ENCODE data around the gene ANXA2R.
"Not testable (repeated sequence)": the region's sequence is repeated elsewhere in the genome, so short reads cannot be mapped to it uniquely, and the experiment has no call there.

ANXA2R gene

GRCh38 chr5:43027054-43027785, 12.9 kb downstream of the ANXA2R start:
- no peak for DNase-seq

DNA sequence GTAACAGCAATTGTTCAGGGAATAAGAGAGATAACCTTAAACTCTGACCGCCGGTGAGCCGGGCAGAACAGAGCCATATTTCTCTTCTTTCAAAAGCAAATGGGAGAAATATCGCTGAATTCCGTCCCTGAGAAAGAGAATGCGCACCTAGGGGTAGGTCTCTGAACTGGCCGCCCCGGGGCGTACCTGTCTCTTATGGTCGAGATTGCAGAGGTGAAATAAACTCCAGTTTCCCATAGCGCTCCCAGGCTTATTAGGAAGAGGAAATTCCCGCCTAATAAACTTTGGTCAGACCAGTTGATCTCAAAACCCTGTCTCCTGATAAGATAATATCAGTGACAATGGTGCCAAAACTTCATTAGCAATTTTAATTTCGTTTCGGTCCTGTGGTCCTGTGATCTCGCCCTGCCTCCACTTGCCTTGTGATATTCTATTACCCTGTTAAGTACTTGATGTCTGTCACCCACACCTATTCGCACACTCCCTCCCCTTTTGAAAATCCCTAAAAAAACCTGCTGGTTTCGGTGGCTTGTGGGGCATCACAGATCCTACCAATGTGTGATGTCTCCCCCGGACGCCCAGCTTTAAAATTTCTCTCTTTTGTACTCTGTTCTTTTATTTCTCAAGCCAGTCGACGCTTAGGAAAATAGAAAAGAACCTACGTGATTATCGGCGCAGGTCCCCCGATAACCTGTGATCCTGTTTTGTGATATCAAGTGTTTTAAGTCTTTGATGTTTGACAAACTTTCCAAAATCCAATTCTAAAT, 14.8 kb downstream of the ANXA2R start:
- not testable (repeated sequence) for DNase-seq

DNA sequence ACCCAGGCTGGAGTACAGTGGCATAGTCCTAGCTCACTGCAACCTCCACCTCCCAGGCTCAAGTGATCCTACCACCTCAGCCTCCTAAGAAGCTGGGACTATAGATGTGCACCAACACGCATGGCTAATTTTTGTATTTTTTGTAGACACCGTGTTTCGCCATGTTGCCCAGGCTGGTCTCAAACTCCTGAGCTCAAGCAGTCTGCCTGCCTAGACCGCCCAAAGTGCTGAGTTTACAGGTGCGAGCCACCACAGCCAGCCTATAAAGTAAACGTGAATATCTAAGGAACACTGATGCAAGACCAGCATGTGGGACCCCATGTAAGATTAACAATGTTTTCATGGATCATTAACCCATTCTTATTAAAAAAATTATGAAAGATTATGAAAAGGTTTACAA, 15.9 kb downstream of the ANXA2R start:
- DNase-seq = no peak

DNA sequence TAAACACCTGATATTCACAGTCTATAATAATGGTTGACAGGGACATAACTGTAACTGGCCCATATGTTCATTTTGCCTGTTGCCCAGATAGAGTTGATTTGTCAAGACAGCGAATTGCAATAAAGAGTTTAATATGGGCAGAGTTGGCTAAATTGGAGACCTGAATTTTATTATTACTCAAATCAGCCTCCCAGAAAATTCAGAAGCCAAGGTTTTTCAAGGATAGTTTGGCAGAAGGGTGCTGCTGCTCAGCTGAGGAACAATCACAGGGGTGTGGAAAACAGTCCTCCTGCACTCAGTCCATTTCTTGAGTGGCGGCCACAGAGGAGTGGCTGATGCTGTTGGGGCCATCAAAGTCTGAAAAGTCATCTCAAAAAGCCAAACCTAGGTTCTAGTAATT, 19.0 kb downstream of the ANXA2R start:
- no peak for DNase-seq

DNA sequence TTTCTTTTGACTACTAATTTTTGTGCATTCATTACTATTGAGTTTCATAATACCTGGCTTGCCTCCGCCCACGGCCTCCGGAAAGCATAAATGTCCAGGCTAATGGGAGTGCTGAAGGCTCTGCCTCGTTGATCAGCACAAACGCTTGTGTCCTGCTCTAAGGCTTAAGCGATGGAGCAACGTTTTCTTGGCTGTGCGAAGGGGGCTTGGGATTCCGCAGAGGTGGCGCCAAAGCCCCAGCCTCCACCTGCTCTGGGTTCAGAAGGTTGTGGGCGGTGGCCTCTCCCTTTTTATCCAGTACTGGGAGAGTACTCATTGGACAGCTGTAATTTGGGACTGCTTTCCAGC, 19.7 kb downstream of the ANXA2R start:
- DNase-seq = no peak

DNA sequence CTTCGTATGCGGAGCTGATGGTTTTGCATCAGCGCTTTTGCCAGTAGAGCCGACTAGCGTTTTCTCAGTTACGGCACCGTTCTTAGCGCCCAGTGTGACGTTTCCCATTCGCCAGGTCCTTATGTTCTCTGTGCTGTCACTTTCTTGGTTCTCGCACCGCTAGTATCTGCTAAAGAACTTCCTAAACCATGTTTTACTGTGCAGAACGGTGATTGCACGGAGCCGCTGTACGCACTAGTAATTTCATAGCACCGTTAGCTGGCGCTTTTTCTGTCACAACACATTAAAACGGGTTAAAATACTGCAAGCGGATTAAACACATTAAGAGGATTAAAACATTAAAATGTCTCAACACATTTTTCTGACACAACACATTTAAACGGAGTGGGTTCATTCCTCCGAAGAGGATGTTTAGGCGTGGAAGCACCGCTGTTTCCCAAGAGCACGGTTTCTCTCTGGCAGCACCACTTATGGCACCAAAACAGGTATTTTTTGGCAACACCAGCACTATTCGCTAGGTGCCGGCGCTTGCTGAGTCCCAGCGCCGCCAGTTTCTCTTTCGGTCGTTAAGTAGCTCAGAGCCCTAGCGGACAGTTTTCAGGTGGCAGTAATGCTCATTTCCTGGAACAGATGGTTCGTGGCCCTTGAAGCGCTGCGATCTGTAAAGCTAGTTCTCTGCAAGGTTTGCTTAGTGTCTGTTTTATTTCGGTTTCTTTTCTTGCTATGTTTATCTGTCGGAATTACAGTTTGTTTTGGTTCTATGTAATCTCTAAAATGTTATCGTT, 20.3 kb downstream of the ANXA2R start:
- peak; percentile 94 for DNase-seq

DNA sequence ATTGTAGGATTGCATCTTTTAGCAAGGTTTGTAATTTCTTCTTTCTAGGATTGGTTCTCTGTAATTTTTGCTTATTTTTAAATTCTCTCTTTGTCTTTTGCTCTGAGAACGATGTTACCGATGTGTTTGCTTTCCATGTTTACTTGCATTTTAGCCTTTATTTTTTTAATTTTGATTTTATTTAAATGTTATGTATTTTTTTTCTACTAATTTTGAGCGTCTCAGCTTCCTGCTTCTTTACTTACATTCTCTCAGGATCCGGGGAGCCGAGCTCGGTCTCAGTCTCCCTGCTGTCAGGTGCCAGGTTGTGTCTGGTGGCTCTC, 20.9 kb downstream of the ANXA2R start:
- DNase-seq = peak; percentile 90

DNA sequence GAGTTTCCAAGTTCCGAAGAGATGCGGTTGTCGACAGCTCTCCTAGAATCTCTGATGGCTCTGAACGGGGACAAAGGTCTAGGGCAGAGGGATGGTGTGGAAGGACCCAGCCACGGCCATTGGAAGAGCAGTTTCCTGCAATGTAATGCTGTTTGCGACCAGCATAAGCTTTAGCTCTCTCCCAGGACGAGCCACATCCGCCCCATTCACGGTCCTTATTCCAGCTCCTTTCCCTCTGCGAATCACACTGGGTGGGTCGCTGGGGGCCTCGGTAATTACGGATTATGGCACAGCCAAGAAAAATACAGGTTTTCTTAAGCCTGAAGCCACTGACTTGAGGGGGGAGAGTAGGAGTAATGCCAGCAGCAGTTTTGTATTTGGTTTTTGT, 22.7 kb downstream of the ANXA2R start:
- peak; percentile 74 for DNase-seq

DNA sequence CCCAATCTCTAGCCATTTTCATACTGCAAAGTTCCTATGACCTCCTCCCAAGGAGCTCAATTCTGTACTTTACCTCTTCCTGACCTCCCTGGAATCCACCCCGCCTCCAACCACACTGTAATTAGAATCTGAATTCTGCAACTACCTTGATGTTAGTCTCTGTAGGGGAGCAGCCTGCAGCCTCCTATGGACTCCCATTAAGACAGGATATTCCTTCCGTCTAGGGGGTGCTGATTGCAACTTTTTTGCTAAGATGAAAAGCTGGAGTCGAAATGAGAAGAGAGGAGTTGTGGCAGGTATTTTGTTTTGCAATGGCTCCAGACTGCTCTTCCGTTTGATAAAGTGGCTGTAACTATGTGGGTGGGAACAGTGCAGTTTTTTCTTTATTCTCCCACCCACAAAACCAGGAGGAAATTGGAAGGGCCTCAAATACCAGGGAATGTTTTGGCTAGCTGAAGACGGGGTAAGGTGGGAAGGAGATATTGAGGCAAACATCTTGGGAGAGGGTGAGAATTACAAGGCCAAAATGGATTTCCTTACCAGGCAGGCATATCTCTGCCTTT, 23.8 kb downstream of the ANXA2R start:
- DNase-seq = no peak

- no peak for DNase-seq
Measured at GRCh38 chr5:43014522-43014921, 25.6 kb downstream of the ANXA2R start.

- no peak for DNase-seq
Measured at GRCh38 chr5:43010935-43011315, 29.2 kb downstream of the ANXA2R start.

DNA sequence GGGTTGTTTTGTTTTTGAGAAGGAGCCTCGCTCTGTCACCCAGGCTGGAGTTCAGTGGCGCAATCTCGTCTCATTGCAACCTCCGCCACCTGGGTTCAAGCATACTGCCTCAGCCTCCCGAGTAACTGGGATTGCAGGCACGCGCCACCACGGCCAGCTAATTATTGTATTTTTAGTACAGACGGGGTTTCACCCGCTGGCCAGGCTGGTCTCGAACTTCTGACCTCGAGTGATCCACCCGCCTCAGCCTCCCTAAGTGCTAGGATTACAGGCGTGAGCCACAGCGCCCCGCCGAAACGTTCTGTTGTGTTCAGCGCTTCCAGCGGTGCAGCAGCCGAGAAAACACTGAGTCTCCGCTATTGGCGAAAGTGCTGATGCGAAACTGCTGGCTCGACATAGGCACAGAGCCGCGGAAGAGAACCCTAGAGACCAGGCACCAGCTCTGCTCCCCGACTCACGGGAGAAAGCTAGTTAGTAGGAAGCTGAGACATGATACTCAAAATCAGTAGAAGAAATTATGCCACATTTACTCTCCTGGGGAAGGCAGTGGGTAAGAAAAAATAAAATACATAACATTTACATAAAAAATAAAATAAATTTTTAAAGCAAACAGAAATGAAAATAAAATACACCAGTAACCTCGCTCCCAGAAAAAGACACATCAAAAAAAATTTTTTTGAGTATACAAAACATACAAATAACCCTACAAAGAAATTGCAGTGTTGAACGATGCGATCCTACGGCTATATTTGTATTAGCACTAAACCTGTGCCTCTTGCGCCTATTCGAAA, 31.6 kb downstream of the ANXA2R start:
- peak; percentile 96 for DNase-seq

DNA sequence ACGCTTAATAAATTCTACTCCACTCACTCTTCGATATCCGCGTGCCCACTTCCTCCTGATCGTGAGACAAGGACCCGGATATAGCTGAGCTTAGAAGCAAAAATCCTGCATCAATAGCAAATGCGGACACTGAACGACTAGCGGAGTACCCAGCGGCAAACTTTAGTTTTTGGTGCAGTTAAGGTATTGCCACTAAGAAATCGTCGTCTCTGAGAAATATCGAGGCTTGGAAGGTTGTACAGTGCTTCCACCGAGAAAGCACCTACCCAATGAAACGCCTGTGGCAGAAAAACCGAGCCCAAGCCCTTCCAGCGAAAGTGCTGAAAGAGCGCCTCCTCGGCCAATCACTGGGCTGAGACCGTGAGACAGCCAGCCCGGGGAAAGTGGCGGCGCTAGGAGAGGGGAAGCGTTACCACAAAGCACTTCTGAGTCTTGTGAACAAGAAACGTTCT, 32.2 kb downstream of the ANXA2R start:
- peak; percentile 95 for DNase-seq

GRCh38 chr5:43007246-43007910, 32.7 kb downstream of the ANXA2R start:
- DNase-seq = peak; percentile 95

GRCh38 chr5:43006424-43007202, 33.5 kb downstream of the ANXA2R start:
- DNase-seq = no peak

DNA sequence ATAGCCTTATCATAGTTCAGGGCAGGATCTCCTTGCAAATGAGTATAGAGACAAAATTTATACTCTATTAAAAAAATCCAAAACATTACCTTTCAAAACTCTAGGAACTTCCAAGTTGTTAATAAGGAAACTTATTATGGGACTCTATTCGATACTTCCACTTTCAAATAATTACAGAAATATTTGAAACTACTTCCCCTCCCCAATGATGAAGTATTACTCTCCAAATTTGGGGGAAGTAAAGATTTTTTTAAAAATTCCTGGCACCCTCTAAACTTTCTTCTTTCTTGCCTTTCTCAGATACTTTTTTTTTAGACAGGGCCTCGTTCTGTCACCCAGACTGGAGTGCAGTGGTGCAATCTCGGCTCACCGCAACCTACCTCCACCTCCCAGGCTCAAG, 35.1 kb downstream of the ANXA2R start:
- DNase-seq = no peak

GRCh38 chr5:43001748-43002147, 38.4 kb downstream of the ANXA2R start:
- no peak for DNase-seq

GRCh38 chr5:43000914-43001313, 39.2 kb downstream of the ANXA2R start:
- DNase-seq = no peak

- DNase-seq = peak; percentile 46
Measured at GRCh38 chr5:43000111-43000840, 39.8 kb downstream of the ANXA2R start.

GRCh38 chr5:42995360-42995751, 44.8 kb downstream of the ANXA2R start:
- DNase-seq = no peak

Measured in NCI-H526 treated with DMSO at 0.1 percent for 48 hours (cell line).